ENCODE measurements around the gene PALM3. TPM values are rescaled to one million over a fixed set of nuclear protein-coding genes. Genes with fewer than 3 reads are reported as not detected.

PALM3 gene
- total RNA-seq, 4 donors from 2014 or later, result not detected

- H3K9me3 ChIP-seq, result no peaks in the 10 kb centered on the region
- H3K4me3 ChIP-seq, result peak overlapping the region; percentile 92
These were observed 26.9 kb upstream of the PALM3 start for GRCh38 chr19:14088634-14089411.

GRCh38 chr19:14086098-14086497 lies 24.2 kb upstream of the PALM3 start:
- no peak for DNase-seq (ENCODE audit: low spot score in 2 of 2)
- Histone ChIP-seq H3K36me3 (peaks cover 11% of the 10 kb centered on the region), H3K4me1 (peaks cover 23% of the 10 kb centered on the region), H3K4me3 (no peak overlapping the region), H3K9me3 (no peaks in the 10 kb centered on the region), H3K27ac (no peak overlapping the region), H3K27me3 (no peaks in the 10 kb centered on the region)
- WGBS, result 90% methylated on average over 5 of the region's 5 CpGs
- TF ChIP-seq EP300 (IDR thresholded peaks at IDR 0.05), result no peak
- TF ChIP-seq POLR2A (IDR thresholded peaks at IDR 0.05), result no peak
- no peak for TF ChIP-seq POLR2AphosphoS5 (IDR thresholded peaks at IDR 0.05)
- no peak for TF ChIP-seq CTCF (IDR thresholded peaks at IDR 0.05)

More at GRCh38 chr19:14088634-14089411, 26.9 kb upstream of the PALM3 start:
- H3K4me1 ChIP-seq, result peaks cover 23% of the 10 kb centered on the region
- 87% methylated on average over 27 of the region's 30 CpGs for WGBS
- H3K27ac ChIP-seq, result no peak overlapping the region
- no peak for DNase-seq (ENCODE audit: low spot score in 2 of 2)
- TF ChIP-seq POLR2AphosphoS5 (IDR thresholded peaks at IDR 0.05) (no peak), EP300 (IDR thresholded peaks at IDR 0.05) (no peak), POLR2A (IDR thresholded peaks at IDR 0.05) (no peak), CTCF (IDR thresholded peaks at IDR 0.05) (no peak)
- no peaks in the 10 kb centered on the region for H3K27me3 ChIP-seq
- H3K36me3 ChIP-seq, result peaks cover 11% of the 10 kb centered on the region

- Histone ChIP-seq H3K27ac (no peak within 1 kb of the TSS), H3K36me3 (peaks cover 11% of the 10 kb centered on the region), H3K4me1 (peaks cover 27% of the 10 kb centered on the region), H3K27me3 (no peaks in the 10 kb centered on the region), H3K9me3 (no peaks in the 10 kb centered on the region), H3K4me3 (no peak within 1 kb of the TSS)
- TF ChIP-seq POLR2AphosphoS5 (IDR thresholded peaks at IDR 0.05) (no peak), CTCF (IDR thresholded peaks at IDR 0.05) (no peak), POLR2A (IDR thresholded peaks at IDR 0.05) (no peak), EP300 (IDR thresholded peaks at IDR 0.05) (no peak)
- DNase-seq (ENCODE audit: low spot score in 2 of 2), result no peak
- 70% methylated on average over 37 of the region's 54 CpGs for WGBS
These were observed 23.6 kb upstream of the PALM3 start, which contains the start of gene C19orf67 for GRCh38 chr19:14085309-14085995. C19orf67 (minus strand) TSS chr19:14085783; CDS start chr19:14085627, 156 bp downstream.

- WGBS, result 0% methylated on average over 1 of the region's 1 CpG
- peak overlapping the region; percentile 89 for H3K27ac ChIP-seq
- H3K36me3 ChIP-seq, result peaks cover 1% of the 10 kb centered on the region
- H3K27me3 ChIP-seq, result no peaks in the 10 kb centered on the region
- H3K4me1 ChIP-seq, result peaks cover 27% of the 10 kb centered on the region
- H3K4me3 ChIP-seq, result peak overlapping the region; percentile 77
- H3K9me3 ChIP-seq, result no peaks in the 10 kb centered on the region
- TF ChIP-seq CTCF (IDR thresholded peaks at IDR 0.05) (no peak), EP300 (IDR thresholded peaks at IDR 0.05) (no peak), POLR2AphosphoS5 (IDR thresholded peaks at IDR 0.05) (no peak), POLR2A (IDR thresholded peaks at IDR 0.05) (no peak)
- no peak for DNase-seq (ENCODE audit: low spot score in 2 of 2)
These were observed 20.7 kb upstream of the PALM3 start for GRCh38 chr19:14082675-14082960.
